ENCODE results near the gene ATP7A.
A peak's percentile ranks its signal among the peaks of the same experiment; 100 is the strongest.
"Not testable (repeated sequence)": the region's sequence is repeated elsewhere in the genome, so short reads cannot be mapped to it uniquely, and the experiment has no call there.

The ATP7A gene

GRCh38 chrX:77899081-77899828 is 11.2 kb upstream of the ATP7A start, which contains the start of gene COX7B:
Gene COX7B (plus strand): TSS chrX:77899468. CDS start chrX:77899554, 86 bp downstream.
- peak; percentile 34 for TF ChIP-seq CTCF (IDR thresholded peaks at IDR 0.05; ENCODE audit: insufficient read depth, low read depth, low read length, missing control alignments)
- peak within 1 kb of the TSS; percentile 91 for H3K4me3 ChIP-seq (ENCODE audit: low read depth, low read length)
- peak; percentile 95 for DNase-seq (ENCODE audit: low read depth)

DNA sequence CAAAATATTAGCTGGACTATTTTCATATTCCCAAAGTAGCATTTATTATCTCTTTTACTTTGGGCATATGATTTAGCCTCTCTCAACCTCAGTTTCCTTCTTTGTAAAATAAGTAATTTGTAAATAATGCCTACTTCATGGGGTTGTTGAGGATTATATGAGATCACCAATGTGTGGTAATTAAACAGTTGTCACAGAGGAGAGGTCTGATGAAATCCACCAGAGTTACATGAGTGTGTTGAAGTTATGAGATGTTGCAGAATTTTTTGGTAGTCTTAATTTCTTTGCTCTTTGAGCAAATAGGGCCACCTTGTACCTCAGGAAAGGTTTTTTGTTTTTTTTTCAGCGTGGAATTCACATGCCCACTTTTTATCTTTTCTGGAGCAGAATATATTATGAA is 9.8 kb upstream of the ATP7A start:
- TF ChIP-seq CTCF (IDR thresholded peaks at IDR 0.05; ENCODE audit: insufficient read depth, low read depth, low read length, missing control alignments) = no peak
- peak overlapping the region; percentile 91 for H3K4me3 ChIP-seq (ENCODE audit: low read depth, low read length)
- no peak for DNase-seq (ENCODE audit: low read depth)

- H3K4me3 ChIP-seq (ENCODE audit: low read depth, low read length) = peak overlapping the region; percentile 91
- TF ChIP-seq CTCF (IDR thresholded peaks at IDR 0.05; ENCODE audit: insufficient read depth, low read depth, low read length, missing control alignments) = no peak
- DNase-seq (ENCODE audit: low read depth) = no peak
These were observed 9.0 kb upstream of the ATP7A start for GRCh38 chrX:77901506-77901905.

GRCh38 chrX:77917294-77917933 is 6.9 kb downstream of the ATP7A start:
- no peak for TF ChIP-seq CTCF (IDR thresholded peaks at IDR 0.05; ENCODE audit: insufficient read depth, low read depth, low read length, missing control alignments)
- H3K4me3 ChIP-seq (ENCODE audit: low read depth, low read length) = peak overlapping the region; percentile 54
- DNase-seq (ENCODE audit: low read depth) = peak; percentile 36

GRCh38 chrX:77918568-77918967 is 8.1 kb downstream of the ATP7A start:
- no peak for TF ChIP-seq CTCF (IDR thresholded peaks at IDR 0.05; ENCODE audit: insufficient read depth, low read depth, low read length, missing control alignments)
- H3K4me3 ChIP-seq (ENCODE audit: low read depth, low read length) = no peak overlapping the region
- no peak for DNase-seq (ENCODE audit: low read depth)

DNA sequence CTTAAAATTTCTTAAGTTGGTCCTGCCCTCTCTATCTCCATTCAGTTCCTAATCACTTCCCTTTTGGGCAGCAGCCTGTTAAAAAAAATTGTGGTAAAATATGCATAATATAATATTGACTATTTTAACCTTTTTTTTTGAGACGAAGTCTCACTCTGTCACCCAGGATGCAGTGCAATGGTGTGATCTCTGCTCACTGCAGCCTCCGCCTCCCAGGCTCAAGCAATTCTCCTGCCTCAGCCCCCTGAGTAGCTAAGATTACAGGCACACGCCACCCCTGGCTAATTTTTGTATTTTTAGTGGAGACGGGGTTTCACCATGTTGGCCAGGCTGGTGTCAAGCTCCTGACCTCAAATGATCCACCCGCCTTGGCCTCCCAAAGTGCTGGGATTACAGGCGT is 8.9 kb downstream of the ATP7A start:
- not testable (repeated sequence) for H3K4me3 ChIP-seq (ENCODE audit: low read depth, low read length); DNase-seq (ENCODE audit: low read depth)

GRCh38 chrX:77922787-77923186 is 12.3 kb downstream of the ATP7A start:
- H3K4me3 ChIP-seq (ENCODE audit: low read depth, low read length) = no peak overlapping the region
- TF ChIP-seq CTCF (IDR thresholded peaks at IDR 0.05; ENCODE audit: insufficient read depth, low read depth, low read length, missing control alignments) = no peak
- DNase-seq (ENCODE audit: low read depth) = no peak
